GM12878 (cell line): ENCODE results near the gene LANCL1. TPM values are rescaled to one million over a fixed set of nuclear protein-coding genes. Genes with fewer than 3 reads are reported as not detected.

Source experiments
- ATAC-seq: fragments of 200-7000 bp; cut with Tn5 transposase; 3 replicates; pipeline ENCODE4 v1.9.1; 2020; ENCODE audit warnings: mild to moderate bottlenecking, moderate library complexity
- BruUV-seq: library from RNA; stranded (reverse); fragments of 400-500 nt; replicated peaks from 2 replicates; lab custom pipeline; 2021; lab: Mats Ljungman, UMichigan
- CTCF ChIA-PET: fragments of 300-600 bp; sonication (Branson Sonifier 250); formaldehyde crosslinking; extraction: SDS; loops from one replicate; lab custom pipeline; 2021; ENCODE audit warnings: inconsistent platforms; lab: Yijun Ruan, JAX
- POLR2A ChIA-PET: fragments of 350-600 bp; formaldehyde crosslinking; extraction: SDS; loops from one replicate; lab custom pipeline; 2021; ENCODE audit warnings: inconsistent platforms; lab: Charles Lee
- RAD21 ChIA-PET: fragments of 300-600 bp; sonication (Branson Sonifier 250); formaldehyde crosslinking; loops from one replicate; lab custom pipeline; 2023; ENCODE audit warnings: antibody characterized with exemption; ENCODE audit not compliant: unreplicated experiment; lab: Charles Lee
- SMC1A ChIA-PET: fragments of 300-600 bp; sonication (Branson Sonifier 250); formaldehyde crosslinking; loops from one replicate; lab custom pipeline; 2023; ENCODE audit not compliant: unreplicated experiment, uncharacterized antibody; lab: Charles Lee
- DNase-seq: peaks from one replicate; pipeline ENCODE4 v3.0.0-alpha.2; 2011; ENCODE audit warnings: low read depth, low spot score
- FAIRE-seq: peaks from 3 replicates; lab custom pipeline; 2011; peaks lifted over from hg19 to GRCh38; lab: Jason Lieb, UNC
- H2AFZ ChIP-seq: 2 replicates; pipeline ENCODE4 v1.6.0; 2011; ENCODE audit warnings: low read depth, low read length, control low read depth; ENCODE audit not compliant: control insufficient read depth
- H3K27ac ChIP-seq: 2 replicates; pipeline ENCODE4 v1.5.1; 2011; ENCODE audit warnings: control low read depth; ENCODE audit not compliant: control insufficient read depth, insufficient read depth
- H3K27me3 ChIP-seq, 2 experiments: replicated peaks in 1 of 2; 2 replicates each; pipeline versions ENCODE4 v1.6.0 to v1.6.1; 2011; ENCODE audit warnings: low read length in 1 of 2; ENCODE audit not compliant: control insufficient read depth in 2 of 2, insufficient read depth in 2 of 2
- H3K36me3 ChIP-seq, 2 experiments: 2 replicates each; pipeline ENCODE4 v1.5.1; 2011; ENCODE audit warnings: low read length in 1 of 2; ENCODE audit not compliant: control insufficient read depth in 2 of 2, insufficient read depth in 2 of 2
- H3K4me1 ChIP-seq: 2 replicates; pipeline ENCODE4 v1.6.1; 2011; ENCODE audit warnings: mild to moderate bottlenecking, low read length, moderate library complexity, mixed read lengths; ENCODE audit not compliant: control insufficient read depth, insufficient read depth
- H3K4me2 ChIP-seq: 2 replicates; pipeline ENCODE4 v1.6.0; 2011; ENCODE audit warnings: control low read depth; ENCODE audit not compliant: control insufficient read depth, insufficient read depth
- H3K4me3 ChIP-seq: fragments of 200-600 bp; sonication (generic); 2 replicates; pipeline ENCODE4 v1.5.1; 2016
- H3K79me2 ChIP-seq: 2 replicates; pipeline ENCODE4 v1.6.0; 2011; ENCODE audit warnings: low read length; ENCODE audit not compliant: control insufficient read depth, insufficient read depth
- H3K9ac ChIP-seq: 2 replicates; pipeline ENCODE4 v1.8.0; 2011; ENCODE audit warnings: low read length, control low read depth, mixed read lengths; ENCODE audit not compliant: control insufficient read depth, insufficient read depth
- H3K9me3 ChIP-seq: replicated peaks from 3 replicates; pipeline ENCODE4 v1.5.1; 2011; ENCODE audit warnings: mild to moderate bottlenecking, low read length; ENCODE audit not compliant: control insufficient read depth, insufficient read depth
- H4K20me1 ChIP-seq: 2 replicates; pipeline ENCODE4 v1.6.0; 2011; ENCODE audit not compliant: control insufficient read depth, insufficient read depth
- EED ChIP-seq: sonication (generic); IDR thresholded peaks from 2 replicates; pipeline ENCODE4 v1.6.1; 2016; ENCODE audit warnings: antibody characterized with exemption, low read depth
- FOXM1 ChIP-seq: IDR thresholded peaks from 2 replicates; pipeline ENCODE4 v1.6.1; 2012; ENCODE audit warnings: low read depth, mild to moderate bottlenecking, inconsistent platforms, low read length, moderate library complexity
- MLLT1 ChIP-seq: fragments of 450-650 bp; IDR thresholded peaks from 2 replicates; pipeline ENCODE4 v1.6.1; 2016; ENCODE audit warnings: mild to moderate bottlenecking
- WRNIP1 ChIP-seq: IDR thresholded peaks from 2 replicates; pipeline ENCODE4 v1.6.1; 2011; ENCODE audit warnings: low read depth, low read length, improper control_type of control experiment, borderline replicate concordance
- WGBS: methylation state at CpG from one replicate; pipeline ENCODE4 v1.1.6; 2016; ENCODE audit warnings: low lambda C conversion rate; ENCODE audit not compliant: insufficient replicate concordance, insufficient coverage; ENCODE audit errors: missing lambda C conversion rate; 5-methylcytosine and 5-hydroxymethylcytosine counted together
- in situ Hi-C: fragments of 300-500 bp; cut with MboI; formaldehyde crosslinking; loops from 9 replicates; pipeline ENCODE4 v1.14.3; 2018; ENCODE audit warnings: mixed read lengths
- intact Hi-C: fragments of 100-400 bp; cut with micrococcal nuclease; formaldehyde crosslinking; loops from one replicate; pipeline ENCODE4 v1.14.2; 2022; ENCODE audit not compliant: unreplicated experiment
- polyA plus RNA-seq, 11 experiments: library from polyadenylated mRNA; depleted of rRNA in 4 of 11; unstranded in 6 of 11; stranded (reverse) in 5 of 11; fragments of >200 nt; fragmentation: Nextera tagmentation in 4 of 11; fragmentation: Illumina TruSeq in 1 of 11; extraction: Ambion mirVana in 4 of 11; extraction: Trizol in 1 of 11; gene quantifications; 1 replicate in 1 of 11; 2 replicates in 10 of 11; pipeline versions ENCODE4 v1.2.1 to v1.2.3, GENCODE V29; 2011 to 2016; ENCODE audit warnings: inconsistent platforms in 2 of 11, missing spikeins in 2 of 11, low read depth in 1 of 11
- total RNA-seq, 4 experiments: library from RNA; depleted of rRNA in 3 of 4; stranded (reverse); fragments of >200 nt in 3 of 4; fragmentation: Illumina TruSeq in 1 of 4; extraction: Trizol in 1 of 4; gene quantifications; 2 replicates each; pipeline versions ENCODE4 v1.2.1 to v1.2.3, GENCODE V29; 2013 to 2021

LANCL1 gene
- total and polyA plus RNA-seq, 10 of the 15 experiments (the other 5 are each of a cell fraction or from before 2014, with no cell fraction given) = 13.6 to 79.1 (median 26.9) TPM

- WGBS = 36% methylated on average over 6 of the region's 6 CpGs
- Histone ChIP-seq H3K4me3 (peak overlapping the region; percentile 90), H3K36me3 (peaks cover 0 to 8% of the 10 kb centered on the region in 2 experiments; a peak in 2 of 4 replicates), H4K20me1 (no peaks in the 10 kb centered on the region), H3K27me3 (no peaks in the 10 kb centered on the region), H3K27ac (no peak overlapping the region), H3K9ac (peak overlapping the region; percentile 88), H3K9me3 (no peaks in the 10 kb centered on the region), H3K4me1 (no peaks in the 10 kb centered on the region), H3K79me2 (peaks cover 3% of the 10 kb centered on the region), H2AFZ (peak overlapping the region; percentile 71), H3K4me2 (peak overlapping the region; percentile 78)
- SMC1A ChIA-PET = interaction anchor here (1.0 to 3.1 kb wide), 4 partner anchors 10 to 34 kb away, joined by 3 to 30 read pairs (median 4); no protein-coding TSS in a partner anchor
- CTCF ChIA-PET = interaction anchor here (1.2 to 1.4 kb wide), 2 partner anchors 14 to 29 kb away, joined by 4 to 5 read pairs; no protein-coding TSS in a partner anchor
- FAIRE-seq (no peak), DNase-seq (no peak), ATAC-seq (peak; percentile 16)
- intact Hi-C loops (loop anchor here (10.0 kb wide), 1 partner anchor 471 kb away; the partner anchor contains the start of gene RPE), in situ Hi-C loops (no loop called here)
- RAD21 ChIA-PET = interaction anchor here (0.7 to 1.4 kb wide), 3 partner anchors 14 to 32 kb away, joined by 3 to 10 read pairs (median 4); no protein-coding TSS in a partner anchor
- BruUV-seq = no TSS peak
- TF ChIP-seq EED (no peak), FOXM1 (no peak), MLLT1 (0 out of 2 replicates have a peak, but pooled peaks have one; percentile 4), WRNIP1 (no peak)
- POLR2A ChIA-PET = interaction anchor here (0.5 to 4.4 kb wide), 4 partner anchors 14 to 703 kb away, joined by 3 to 34 read pairs (median 5); no protein-coding TSS in a partner anchor
Observed at GRCh38 chr2:210475706-210476105, 853 bp downstream of the LANCL1 start.
